Left ventricle myocardium inferior (tissue), 1 donor: ENCODE measurements around the gene ZMAT5. TPM values are rescaled to one million over a fixed set of nuclear protein-coding genes. Genes with fewer than 3 reads are reported as not detected.

Source experiments
- DNase-seq: peaks from one replicate; pipeline ENCODE4 v3.0.0-alpha.2; 2020
- H3K27ac ChIP-seq: fragments of 200-600 bp; replicated peaks from 2 replicates; pipeline ENCODE4 v1.8.0; 2021
- H3K27me3 ChIP-seq: fragments of 200-600 bp; 2 replicates; pipeline ENCODE4 v1.8.0; 2021; ENCODE audit warnings: low read depth
- H3K36me3 ChIP-seq: fragments of 200-600 bp; 2 replicates; pipeline ENCODE4 v1.8.0; 2021
- H3K4me1 ChIP-seq: fragments of 200-600 bp; 2 replicates; pipeline ENCODE4 v1.8.0; 2021
- H3K4me3 ChIP-seq: fragments of 200-600 bp; 2 replicates; pipeline ENCODE4 v1.8.0; 2021; ENCODE audit warnings: mild to moderate bottlenecking, moderate library complexity
- H3K9me3 ChIP-seq: fragments of 200-600 bp; replicated peaks from 2 replicates; pipeline ENCODE4 v1.8.0; 2021
- intact Hi-C: fragments of 100-400 bp; cut with micrococcal nuclease; formaldehyde crosslinking; loops from one replicate; pipeline ENCODE4 v1.11.0; 2022
- total RNA-seq: library from RNA; stranded (reverse); fragmentation: NEBNext Ultra II Directional; extraction: Animal tissue kit (Norgen Biotek cat#: 25700); gene quantifications from one replicate; pipeline ENCODE4 v1.2.1, GENCODE V29; 2021
- TF ChIP-seq, protein P1 (sequence below): fragments of 200-600 bp; IDR thresholded peaks from 2 replicates; pipeline ENCODE4 v1.8.0; 2021; ENCODE audit warnings: antibody characterized with exemption, mild to moderate bottlenecking, borderline replicate concordance
- donor health status: DM: no; HTN: yes; CAD: no; lungs with severe emphysema.

The ZMAT5 gene
- total RNA-seq, 1 donor from 2014 or later: 20.6 TPM

DNA sequence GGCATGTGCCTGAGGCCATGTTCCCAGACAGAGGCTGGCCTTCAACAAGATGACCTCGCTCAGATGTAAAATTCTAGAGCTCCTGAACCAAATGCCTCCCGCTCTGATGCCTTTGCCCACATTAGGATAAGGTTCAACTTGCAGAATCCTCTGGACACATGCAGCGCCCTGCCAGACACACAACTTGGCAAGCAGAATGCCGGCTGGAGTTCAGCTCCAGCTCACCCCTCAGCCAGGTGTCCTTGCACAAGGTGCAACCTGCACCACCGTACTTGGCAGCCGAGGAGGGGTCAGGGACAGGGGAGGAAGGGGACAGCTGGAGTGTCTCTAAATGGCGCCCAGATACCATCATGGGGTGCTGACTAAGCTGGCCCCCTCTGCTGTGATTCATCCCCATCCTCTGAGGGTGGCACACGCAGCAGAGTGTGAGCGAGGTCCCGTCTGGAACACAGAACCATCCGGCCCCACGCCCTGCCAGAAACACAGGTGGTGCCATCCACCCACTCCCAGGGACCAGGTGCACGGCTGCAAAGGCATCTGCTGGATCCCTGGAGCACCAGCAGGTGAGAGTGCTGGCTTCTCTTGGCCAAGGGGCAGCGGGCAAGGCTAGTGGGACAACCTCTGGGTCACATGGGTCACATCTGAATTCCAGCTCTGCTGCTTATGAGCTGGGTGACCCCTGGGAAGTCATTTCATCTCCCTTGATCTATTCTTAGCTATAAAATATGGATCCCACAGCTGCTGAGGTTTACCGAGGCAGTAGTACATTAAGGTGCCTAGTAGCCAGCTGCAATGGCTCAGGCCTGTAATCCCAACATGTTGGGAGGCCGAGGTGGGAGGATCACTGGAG, 12.8 kb downstream of the ZMAT5 start:
- Histone ChIP-seq H3K27ac (no peak overlapping the region), H3K9me3 (no peaks in the 10 kb centered on the region), H3K27me3 (no peaks in the 10 kb centered on the region), H3K36me3 (peaks cover 12% of the 10 kb centered on the region), H3K4me1 (peaks cover 18% of the 10 kb centered on the region), H3K4me3 (no peak overlapping the region)
- DNase-seq: no peak
- TF ChIP-seq, protein P1, sequence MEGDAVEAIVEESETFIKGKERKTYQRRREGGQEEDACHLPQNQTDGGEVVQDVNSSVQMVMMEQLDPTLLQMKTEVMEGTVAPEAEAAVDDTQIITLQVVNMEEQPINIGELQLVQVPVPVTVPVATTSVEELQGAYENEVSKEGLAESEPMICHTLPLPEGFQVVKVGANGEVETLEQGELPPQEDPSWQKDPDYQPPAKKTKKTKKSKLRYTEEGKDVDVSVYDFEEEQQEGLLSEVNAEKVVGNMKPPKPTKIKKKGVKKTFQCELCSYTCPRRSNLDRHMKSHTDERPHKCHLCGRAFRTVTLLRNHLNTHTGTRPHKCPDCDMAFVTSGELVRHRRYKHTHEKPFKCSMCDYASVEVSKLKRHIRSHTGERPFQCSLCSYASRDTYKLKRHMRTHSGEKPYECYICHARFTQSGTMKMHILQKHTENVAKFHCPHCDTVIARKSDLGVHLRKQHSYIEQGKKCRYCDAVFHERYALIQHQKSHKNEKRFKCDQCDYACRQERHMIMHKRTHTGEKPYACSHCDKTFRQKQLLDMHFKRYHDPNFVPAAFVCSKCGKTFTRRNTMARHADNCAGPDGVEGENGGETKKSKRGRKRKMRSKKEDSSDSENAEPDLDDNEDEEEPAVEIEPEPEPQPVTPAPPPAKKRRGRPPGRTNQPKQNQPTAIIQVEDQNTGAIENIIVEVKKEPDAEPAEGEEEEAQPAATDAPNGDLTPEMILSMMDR: no peak
- intact Hi-C loops: no loop called here

DNA sequence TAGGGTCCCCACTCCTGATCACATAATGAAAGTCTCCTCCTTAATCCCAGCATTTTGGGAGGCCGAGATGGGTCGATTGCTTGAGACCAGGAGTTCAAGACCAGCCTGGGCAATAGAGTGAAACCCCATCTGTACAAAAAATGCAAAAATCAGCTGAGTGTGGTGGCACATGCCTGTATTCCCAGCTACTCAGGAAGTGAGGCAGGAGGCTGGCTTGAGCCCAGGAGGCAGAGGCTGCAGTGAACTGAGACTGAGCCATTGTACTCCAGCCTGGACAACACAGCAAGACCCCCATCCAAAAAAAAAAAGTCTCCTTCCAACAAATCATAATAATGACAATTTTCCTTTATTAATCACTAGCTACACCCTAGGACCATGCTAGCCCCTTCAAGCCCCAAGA, 15.1 kb downstream of the ZMAT5 start:
- TF ChIP-seq, protein P1: no peak
- Histone ChIP-seq H3K4me1 (peaks cover 10% of the 10 kb centered on the region), H3K27me3 (no peaks in the 10 kb centered on the region), H3K36me3 (peaks cover 34% of the 10 kb centered on the region), H3K27ac (no peak overlapping the region), H3K4me3 (no peak overlapping the region), H3K9me3 (no peaks in the 10 kb centered on the region)
- intact Hi-C loops: no loop called here
- DNase-seq: no peak

DNA sequence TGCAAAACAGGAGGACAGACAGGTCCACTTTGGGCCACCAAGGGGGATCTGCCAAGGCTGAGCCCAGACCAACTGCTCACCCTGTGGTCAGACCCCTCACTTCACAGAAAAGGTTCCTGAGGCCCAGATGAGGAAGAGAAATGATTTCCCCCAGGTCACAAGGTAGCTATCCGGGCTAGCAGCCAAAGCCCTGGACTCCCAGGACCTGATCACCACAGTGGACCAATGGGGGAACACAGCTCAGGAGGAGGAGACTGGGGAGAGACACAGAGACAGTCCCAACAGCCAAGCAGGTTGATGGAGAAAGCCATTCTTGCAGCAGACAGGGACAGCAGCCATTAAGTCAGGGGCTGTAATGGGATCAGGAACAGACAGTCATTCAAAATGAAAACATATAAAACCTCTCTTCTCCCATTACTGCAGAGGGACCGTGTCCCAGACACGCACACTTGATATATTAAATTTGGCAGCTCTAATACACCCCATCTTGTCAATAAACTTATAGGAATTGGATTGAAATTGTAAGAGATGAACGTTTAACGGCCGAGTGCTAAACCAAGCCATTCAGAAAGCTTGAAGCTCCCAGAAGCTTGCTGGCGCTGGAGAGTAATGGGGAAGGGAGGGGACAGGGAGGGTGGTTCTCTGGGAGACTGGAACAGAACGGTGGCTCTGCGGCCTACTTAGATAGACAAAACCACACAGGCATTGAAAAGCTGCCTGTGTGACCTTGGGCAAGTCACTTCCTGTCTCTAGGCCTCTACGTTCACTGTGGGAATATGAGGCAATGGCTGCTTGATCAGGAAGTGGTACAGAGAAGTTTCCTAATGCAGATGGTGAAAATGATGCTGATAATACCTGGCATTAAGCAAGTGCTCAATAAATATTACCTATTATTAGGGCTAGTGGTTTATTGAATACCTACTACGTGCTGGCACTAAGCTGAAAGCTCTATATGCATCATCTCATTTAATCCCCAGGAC, 16.0 kb downstream of the ZMAT5 start:
- TF ChIP-seq, protein P1: no peak
- Histone ChIP-seq H3K27me3 (no peaks in the 10 kb centered on the region), H3K4me1 (peaks cover 4% of the 10 kb centered on the region), H3K9me3 (no peaks in the 10 kb centered on the region), H3K4me3 (no peak overlapping the region), H3K27ac (no peak overlapping the region), H3K36me3 (peaks cover 42% of the 10 kb centered on the region)
- intact Hi-C loops: no loop called here
- no peak for DNase-seq

DNA sequence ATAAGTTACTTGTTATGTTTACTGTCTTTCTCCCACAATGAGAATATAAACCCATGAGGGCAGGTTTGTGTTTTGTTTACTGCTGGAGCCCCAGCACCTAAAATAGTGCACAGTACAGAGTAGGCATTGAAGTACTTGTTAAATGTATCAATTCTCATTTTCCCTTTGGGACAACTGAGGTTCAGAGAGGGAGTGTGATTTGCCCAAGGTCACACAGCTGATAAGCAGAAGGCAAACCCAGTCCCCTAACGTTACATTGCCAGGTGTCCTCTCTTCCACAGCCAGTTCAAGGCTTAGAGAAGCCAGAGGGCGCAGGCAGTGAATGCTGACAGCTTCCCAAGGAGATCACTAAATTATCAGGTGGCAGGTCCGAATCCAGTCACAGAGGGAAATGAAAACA, 16.8 kb downstream of the ZMAT5 start:
- Histone ChIP-seq H3K9me3 (no peaks in the 10 kb centered on the region), H3K27ac (no peak overlapping the region), H3K4me3 (no peak overlapping the region), H3K27me3 (no peaks in the 10 kb centered on the region), H3K36me3 (peaks cover 50% of the 10 kb centered on the region), H3K4me1 (no peaks in the 10 kb centered on the region)
- TF ChIP-seq, protein P1: no peak
- intact Hi-C loops: no loop called here
- no peak for DNase-seq

DNA sequence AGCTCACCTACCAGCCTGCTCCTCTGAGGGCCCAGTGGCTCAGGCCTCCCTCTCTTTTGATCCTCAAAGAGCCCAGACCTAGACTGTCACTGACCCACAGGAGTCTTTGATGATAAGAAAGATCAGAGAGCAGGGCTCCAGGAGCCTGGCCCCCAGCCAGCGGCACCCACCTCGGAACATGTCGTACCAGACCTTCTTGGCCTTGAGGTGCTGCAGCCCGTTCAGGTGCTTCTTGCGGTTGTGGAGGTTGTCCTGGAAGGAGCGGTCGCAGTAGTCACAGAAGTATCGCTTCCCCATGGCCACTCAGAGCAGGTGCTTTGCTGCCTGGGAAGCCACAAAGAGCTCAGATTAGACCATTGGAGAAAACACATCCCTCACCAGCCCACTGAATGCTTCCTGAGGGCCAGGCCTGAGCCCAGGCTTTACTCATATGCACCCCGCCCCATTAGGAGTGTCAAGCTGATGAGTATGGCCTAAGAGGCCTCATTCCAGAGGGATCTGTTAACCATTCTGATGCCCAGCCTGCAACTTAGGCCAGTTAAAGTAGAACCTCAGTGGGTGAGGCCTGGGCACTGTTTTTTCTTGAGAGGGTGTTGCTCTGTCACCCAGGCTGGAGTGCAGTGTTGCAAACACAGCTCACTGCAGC, 18.4 kb downstream of the ZMAT5 start:
- TF ChIP-seq, protein P1: no peak
- Histone ChIP-seq H3K27me3 (no peaks in the 10 kb centered on the region), H3K9me3 (no peaks in the 10 kb centered on the region), H3K36me3 (peaks cover 52% of the 10 kb centered on the region), H3K4me3 (no peak overlapping the region), H3K27ac (no peak overlapping the region), H3K4me1 (no peaks in the 10 kb centered on the region)
- intact Hi-C loops: no loop called here
- DNase-seq: no peak
